Activated naive CD8-positive, alpha-beta T cell treated with anti-CD3 and anti-CD28 coated beads, Interleukin-2, amount 50 U/mL, for 16 hours (primary cell): ENCODE measurements around the gene RPS2.
A peak's percentile ranks its signal among the peaks of the same experiment; 100 is the strongest.
"Not testable (repeated sequence)": the region's sequence is repeated elsewhere in the genome, so short reads cannot be mapped to it uniquely, and the experiment has no call there.

Experiments
- DNase-seq: peaks from one replicate; pipeline ENCODE4 v3.0.0-alpha.2; 2020; ENCODE audit warnings: low read depth, low spot score

Gene RPS2

GRCh38 chr16:1962161-1963153, 2.2 kb downstream of the RPS2 start:
- not testable (repeated sequence) for DNase-seq

- no peak for DNase-seq
Observed at GRCh38 chr16:1961651-1962067, 3.0 kb downstream of the RPS2 start.

GRCh38 chr16:1960665-1961630, 3.7 kb downstream of the RPS2 start:
- no peak for DNase-seq

- DNase-seq: peak; percentile 77
Observed at GRCh38 chr16:1959269-1960039, 5.2 kb downstream of the RPS2 start, which contains the start of gene NDUFB10. Gene NDUFB10 (plus strand): TSS chr16:1959538. CDS start chr16:1959625, 87 bp downstream.

- DNase-seq: no peak
Observed at GRCh38 chr16:1958715-1959268, 5.8 kb downstream of the RPS2 start.

GRCh38 chr16:1958143-1958491, 6.5 kb downstream of the RPS2 start:
- not testable (repeated sequence) for DNase-seq

GRCh38 chr16:1957434-1958142, 7.0 kb downstream of the RPS2 start:
- not testable (repeated sequence) for DNase-seq

GRCh38 chr16:1953734-1954133, 10.9 kb downstream of the RPS2 start:
- DNase-seq: no peak

- DNase-seq: no peak
Observed at GRCh38 chr16:1950559-1950958, 14.1 kb downstream of the RPS2 start.

- DNase-seq: no peak
Observed at GRCh38 chr16:1950047-1950446, 14.6 kb downstream of the RPS2 start.

- no peak for DNase-seq
Observed at GRCh38 chr16:1949507-1949906, 15.1 kb downstream of the RPS2 start.

- no peak for DNase-seq
Observed at GRCh38 chr16:1947369-1947670, 17.3 kb downstream of the RPS2 start.

- DNase-seq: no peak
Observed at GRCh38 chr16:1946495-1947368, 17.9 kb downstream of the RPS2 start.

- DNase-seq: no peak
Observed at GRCh38 chr16:1945559-1946391, 18.9 kb downstream of the RPS2 start.

- no peak for DNase-seq
Observed at GRCh38 chr16:1944612-1945199, 19.9 kb downstream of the RPS2 start.

GRCh38 chr16:1942810-1943726, 21.6 kb downstream of the RPS2 start, which contains the start of gene MSRB1:
Gene MSRB1 (minus strand): TSS chr16:1943199. CDS start chr16:1943156, 43 bp downstream.
- peak; percentile 100 for DNase-seq
